ENCODE results near the gene GHRH.

Gene GHRH

GRCh38 chr20:37270576-37271420 lies 9.2 kb upstream of the GHRH start:
- no peak for DNase-seq (ENCODE audit: extremely low read depth, low read depth)
- TF ChIP-seq, protein P1, sequence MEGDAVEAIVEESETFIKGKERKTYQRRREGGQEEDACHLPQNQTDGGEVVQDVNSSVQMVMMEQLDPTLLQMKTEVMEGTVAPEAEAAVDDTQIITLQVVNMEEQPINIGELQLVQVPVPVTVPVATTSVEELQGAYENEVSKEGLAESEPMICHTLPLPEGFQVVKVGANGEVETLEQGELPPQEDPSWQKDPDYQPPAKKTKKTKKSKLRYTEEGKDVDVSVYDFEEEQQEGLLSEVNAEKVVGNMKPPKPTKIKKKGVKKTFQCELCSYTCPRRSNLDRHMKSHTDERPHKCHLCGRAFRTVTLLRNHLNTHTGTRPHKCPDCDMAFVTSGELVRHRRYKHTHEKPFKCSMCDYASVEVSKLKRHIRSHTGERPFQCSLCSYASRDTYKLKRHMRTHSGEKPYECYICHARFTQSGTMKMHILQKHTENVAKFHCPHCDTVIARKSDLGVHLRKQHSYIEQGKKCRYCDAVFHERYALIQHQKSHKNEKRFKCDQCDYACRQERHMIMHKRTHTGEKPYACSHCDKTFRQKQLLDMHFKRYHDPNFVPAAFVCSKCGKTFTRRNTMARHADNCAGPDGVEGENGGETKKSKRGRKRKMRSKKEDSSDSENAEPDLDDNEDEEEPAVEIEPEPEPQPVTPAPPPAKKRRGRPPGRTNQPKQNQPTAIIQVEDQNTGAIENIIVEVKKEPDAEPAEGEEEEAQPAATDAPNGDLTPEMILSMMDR (IDR thresholded peaks at IDR 0.05; ENCODE audit: low read depth, low read length), result no peak

DNA sequence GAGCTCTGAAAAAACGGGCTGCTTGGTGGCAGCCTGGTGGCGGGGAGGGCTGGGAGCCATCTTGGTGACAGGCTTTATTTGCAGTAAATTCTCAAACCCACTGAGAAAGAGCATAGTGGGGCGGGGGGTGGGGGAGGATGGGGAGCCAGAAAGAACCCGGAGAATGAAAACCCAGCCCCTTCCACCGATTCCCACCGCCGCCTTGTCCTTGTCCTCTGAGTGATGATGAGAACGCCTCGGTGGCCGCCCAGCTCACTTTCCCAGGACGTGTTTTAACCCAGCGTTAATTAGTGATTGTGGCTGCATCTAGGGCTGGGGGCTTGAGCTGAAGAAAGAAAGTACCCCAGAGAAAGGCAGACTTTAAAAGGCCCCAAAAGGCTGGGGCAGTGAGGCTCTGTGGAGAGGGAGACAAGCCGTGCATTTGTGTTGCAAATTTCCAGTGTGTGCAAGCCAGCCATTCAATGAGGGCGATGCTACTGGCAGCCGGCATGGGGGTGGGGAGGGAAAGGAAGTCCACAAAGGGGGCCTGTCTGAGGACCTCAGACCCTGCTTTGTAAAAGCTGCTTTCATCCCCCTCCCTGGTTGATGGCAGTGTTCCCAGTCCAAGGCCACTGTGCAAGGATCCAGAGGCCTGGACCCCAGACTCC lies 6.2 kb upstream of the GHRH start:
- no peak for DNase-seq (ENCODE audit: extremely low read depth, low read depth)
- TF ChIP-seq, protein P1 (IDR thresholded peaks at IDR 0.05; ENCODE audit: low read depth, low read length), result no peak

- no peak for DNase-seq (ENCODE audit: extremely low read depth, low read depth)
- TF ChIP-seq, protein P1 (IDR thresholded peaks at IDR 0.05; ENCODE audit: low read depth, low read length), result no peak
Measured at GRCh38 chr20:37266940-37267666, 5.5 kb upstream of the GHRH start.

GRCh38 chr20:37265152-37265551 lies 3.5 kb upstream of the GHRH start:
- TF ChIP-seq, protein P1 (IDR thresholded peaks at IDR 0.05; ENCODE audit: low read depth, low read length), result no peak
- DNase-seq (ENCODE audit: extremely low read depth, low read depth), result no peak

- TF ChIP-seq, protein P1 (IDR thresholded peaks at IDR 0.05; ENCODE audit: low read depth, low read length), result no peak
- no peak for DNase-seq (ENCODE audit: extremely low read depth, low read depth)
Measured at GRCh38 chr20:37263686-37264085, 2.1 kb upstream of the GHRH start.

GRCh38 chr20:37262505-37262904 lies 891 bp upstream of the GHRH start:
- TF ChIP-seq, protein P1 (IDR thresholded peaks at IDR 0.05; ENCODE audit: low read depth, low read length), result no peak
- no peak for DNase-seq (ENCODE audit: extremely low read depth, low read depth)

GRCh38 chr20:37260923-37261322 lies 691 bp downstream of the GHRH start:
- TF ChIP-seq, protein P1 (IDR thresholded peaks at IDR 0.05; ENCODE audit: low read depth, low read length), result no peak
- no peak for DNase-seq (ENCODE audit: extremely low read depth, low read depth)

Measured in AG09319 (cell line).